Measurements from ENCODE around the gene CLSTN1.

CLSTN1 gene

DNA sequence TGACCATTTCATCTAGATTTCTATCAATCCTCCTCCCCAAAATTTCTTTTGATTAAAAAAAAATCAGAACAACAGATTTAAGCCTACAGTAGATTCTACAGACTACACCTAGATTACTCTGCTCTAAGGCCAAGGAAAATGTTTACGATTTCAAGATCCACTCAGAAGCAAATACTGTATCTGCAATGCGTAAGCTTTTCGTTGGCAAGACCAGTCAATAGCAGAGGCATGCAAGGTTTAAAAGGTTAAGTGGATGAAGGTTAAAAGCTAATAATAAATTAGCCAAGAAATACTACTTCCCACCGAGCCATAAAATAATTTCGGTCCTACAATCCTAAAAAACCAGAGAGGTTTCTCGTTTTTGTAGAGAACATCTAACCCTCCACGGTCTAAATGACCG is 1.3 kb downstream of the CLSTN1 start:
- H3K4me1 Mint-ChIP-seq, result peaks cover 27% of the 10 kb centered on the region
- TF ChIP-seq, protein P1, sequence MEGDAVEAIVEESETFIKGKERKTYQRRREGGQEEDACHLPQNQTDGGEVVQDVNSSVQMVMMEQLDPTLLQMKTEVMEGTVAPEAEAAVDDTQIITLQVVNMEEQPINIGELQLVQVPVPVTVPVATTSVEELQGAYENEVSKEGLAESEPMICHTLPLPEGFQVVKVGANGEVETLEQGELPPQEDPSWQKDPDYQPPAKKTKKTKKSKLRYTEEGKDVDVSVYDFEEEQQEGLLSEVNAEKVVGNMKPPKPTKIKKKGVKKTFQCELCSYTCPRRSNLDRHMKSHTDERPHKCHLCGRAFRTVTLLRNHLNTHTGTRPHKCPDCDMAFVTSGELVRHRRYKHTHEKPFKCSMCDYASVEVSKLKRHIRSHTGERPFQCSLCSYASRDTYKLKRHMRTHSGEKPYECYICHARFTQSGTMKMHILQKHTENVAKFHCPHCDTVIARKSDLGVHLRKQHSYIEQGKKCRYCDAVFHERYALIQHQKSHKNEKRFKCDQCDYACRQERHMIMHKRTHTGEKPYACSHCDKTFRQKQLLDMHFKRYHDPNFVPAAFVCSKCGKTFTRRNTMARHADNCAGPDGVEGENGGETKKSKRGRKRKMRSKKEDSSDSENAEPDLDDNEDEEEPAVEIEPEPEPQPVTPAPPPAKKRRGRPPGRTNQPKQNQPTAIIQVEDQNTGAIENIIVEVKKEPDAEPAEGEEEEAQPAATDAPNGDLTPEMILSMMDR (IDR thresholded peaks at IDR 0.05; ENCODE audit: unreplicated experiment in 3 of 3), result no peak
- H3K9me3 Mint-ChIP-seq, result no peaks in the 10 kb centered on the region
- peak overlapping the region; percentile 73 to 87 (median 84) for H3K27ac Mint-ChIP-seq
- H3K36me3 Mint-ChIP-seq (ENCODE audit: low read depth), result peaks cover 6% of the 10 kb centered on the region
- H3K27me3 Mint-ChIP-seq (ENCODE audit: low read depth), result peaks cover 6% of the 10 kb centered on the region
- peak overlapping the region; percentile 92 to 96 (median 92) for H3K4me3 Mint-ChIP-seq

DNA sequence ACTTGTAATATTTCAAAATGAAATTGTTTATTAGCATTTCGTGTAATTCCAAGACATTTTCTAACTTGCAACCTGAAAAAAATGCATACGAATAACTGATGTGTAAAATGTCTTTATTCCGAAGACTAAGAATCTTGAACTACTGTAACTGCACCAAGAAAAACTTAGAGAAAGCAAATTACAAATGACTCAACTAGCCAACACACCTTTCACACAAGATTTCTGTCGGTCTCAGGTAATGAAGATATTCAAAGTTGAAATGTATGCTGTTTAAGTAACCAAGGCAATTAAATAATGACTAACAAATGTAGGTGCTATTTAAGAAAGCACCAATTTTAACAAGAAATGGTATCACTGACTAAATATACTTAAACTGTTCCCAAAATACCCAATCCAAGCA is 2.1 kb downstream of the CLSTN1 start:
- Mint-ChIP-seq H3K27ac (peak overlapping the region in 1 of 3 experiments; percentile 87), H3K9me3 (no peaks in the 10 kb centered on the region), H3K36me3 (ENCODE audit: low read depth) (peaks cover 10% of the 10 kb centered on the region), H3K4me1 (peaks cover 27% of the 10 kb centered on the region), H3K27me3 (ENCODE audit: low read depth) (peaks cover 6% of the 10 kb centered on the region), H3K4me3 (peak overlapping the region; percentile 92 to 96 (median 92))
- TF ChIP-seq, protein P1 (IDR thresholded peaks at IDR 0.05; ENCODE audit: unreplicated experiment in 3 of 3), result no peak

DNA sequence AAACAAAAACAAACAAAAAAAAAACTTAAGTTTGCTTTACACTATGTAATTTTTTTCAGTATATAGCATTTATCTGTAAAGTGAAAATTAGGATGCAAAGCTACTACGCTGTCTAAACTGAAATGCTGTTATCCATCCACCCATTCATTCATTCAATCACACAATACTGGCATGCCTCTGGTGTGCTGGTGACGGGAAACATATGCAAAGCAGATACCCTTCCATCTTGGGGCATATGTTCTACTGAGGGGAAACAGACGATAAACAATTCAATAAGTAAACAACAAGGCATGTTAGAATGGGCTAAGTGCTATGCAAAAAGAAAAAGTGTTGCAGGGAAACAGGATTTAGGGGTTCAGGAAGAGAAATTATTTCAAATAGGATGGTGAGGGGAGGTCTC is 3.2 kb downstream of the CLSTN1 start:
- H3K4me1 Mint-ChIP-seq, result peaks cover 23% of the 10 kb centered on the region

DNA sequence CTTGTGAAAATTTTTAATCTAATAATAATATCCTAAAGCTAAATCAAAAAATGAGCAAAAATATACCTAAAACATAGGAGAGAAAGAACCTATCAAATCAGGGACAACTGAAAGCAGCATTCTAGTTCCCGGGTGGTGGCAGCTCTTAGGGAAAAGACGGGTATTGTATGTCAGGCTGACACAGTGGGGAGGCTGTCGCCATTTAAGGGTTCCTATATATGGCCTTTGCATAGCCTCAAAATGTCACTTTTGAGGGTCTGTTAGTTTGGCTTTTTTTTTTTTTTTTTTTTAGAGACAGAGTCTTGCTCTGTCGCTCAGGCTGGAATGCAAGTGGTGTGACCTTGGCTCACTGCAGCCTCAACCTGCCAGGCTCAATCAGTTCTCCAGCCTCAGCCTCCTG is 6.0 kb downstream of the CLSTN1 start:
- Mint-ChIP-seq H3K4me3 (no peak overlapping the region), H3K27ac (no peak overlapping the region), H3K36me3 (ENCODE audit: low read depth) (peaks cover 15% of the 10 kb centered on the region), H3K4me1 (peaks cover 20% of the 10 kb centered on the region), H3K9me3 (no peaks in the 10 kb centered on the region), H3K27me3 (ENCODE audit: low read depth) (no peaks in the 10 kb centered on the region)
- TF ChIP-seq, protein P1 (IDR thresholded peaks at IDR 0.05; ENCODE audit: unreplicated experiment in 3 of 3), result no peak

More for the DNA sequence above, 3.2 kb downstream of the CLSTN1 start:
- TF ChIP-seq, protein P1 (IDR thresholded peaks at IDR 0.05; ENCODE audit: unreplicated experiment in 3 of 3), result no peak
- Mint-ChIP-seq H3K36me3 (ENCODE audit: low read depth) (peaks cover 15% of the 10 kb centered on the region), H3K27me3 (ENCODE audit: low read depth) (peaks cover 6% of the 10 kb centered on the region), H3K4me3 (peak overlapping the region; percentile 34 to 70 (median 57)), H3K9me3 (no peaks in the 10 kb centered on the region), H3K27ac (no peak overlapping the region)

DNA sequence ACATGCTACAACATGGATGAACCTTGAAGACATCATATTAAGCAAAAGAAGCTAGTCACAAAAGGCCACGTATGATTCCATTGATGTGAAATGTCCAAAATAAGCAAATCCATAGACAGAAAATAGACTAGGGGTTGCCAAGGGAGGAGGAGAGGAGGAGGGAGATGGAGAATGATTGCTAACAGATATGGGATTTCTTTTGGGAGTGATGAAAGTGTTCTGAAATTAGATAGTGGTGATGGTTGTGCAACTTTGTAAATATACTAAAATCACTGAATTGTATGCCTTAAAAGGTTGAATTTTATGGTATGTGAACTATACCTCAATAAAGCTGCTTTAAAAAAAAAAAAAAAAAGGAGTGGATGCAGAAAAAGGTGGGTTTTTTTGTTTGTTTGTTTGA is 7.6 kb downstream of the CLSTN1 start:
- Mint-ChIP-seq H3K4me3 (no peak overlapping the region), H3K27me3 (ENCODE audit: low read depth) (no peaks in the 10 kb centered on the region), H3K9me3 (no peaks in the 10 kb centered on the region), H3K36me3 (ENCODE audit: low read depth) (peaks cover 15% of the 10 kb centered on the region), H3K4me1 (peaks cover 10% of the 10 kb centered on the region), H3K27ac (no peak overlapping the region)
- TF ChIP-seq, protein P1 (IDR thresholded peaks at IDR 0.05; ENCODE audit: unreplicated experiment in 3 of 3), result no peak

DNA sequence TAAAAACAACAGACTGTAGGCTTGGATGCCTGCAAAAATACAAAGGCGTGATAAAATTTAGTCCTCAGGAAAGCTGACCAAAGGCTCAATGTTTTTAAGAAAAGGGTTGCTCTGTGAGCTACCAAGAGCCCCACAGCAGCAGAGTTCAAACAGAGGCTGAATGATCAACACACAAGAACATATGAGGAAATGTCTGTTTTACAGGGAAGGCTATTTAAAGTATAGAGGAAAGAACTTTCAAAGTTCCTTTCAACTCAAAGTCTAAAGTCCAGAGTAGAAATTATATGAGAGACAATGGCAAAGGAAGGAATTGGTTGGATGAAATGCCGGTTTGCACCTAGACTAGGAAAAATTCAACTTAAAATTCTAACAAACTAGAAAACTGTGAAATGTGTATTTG is 8.6 kb downstream of the CLSTN1 start:
- Mint-ChIP-seq H3K27me3 (ENCODE audit: low read depth) (no peaks in the 10 kb centered on the region), H3K9me3 (no peaks in the 10 kb centered on the region), H3K4me3 (no peak overlapping the region), H3K4me1 (peaks cover 10% of the 10 kb centered on the region), H3K27ac (peak overlapping the region in 2 of 3 experiments; percentile 46 to 71), H3K36me3 (ENCODE audit: low read depth) (peaks cover 15% of the 10 kb centered on the region)
- TF ChIP-seq, protein P1 (IDR thresholded peaks at IDR 0.05; ENCODE audit: unreplicated experiment in 3 of 3), result no peak
